ENCODE measurements around the gene PROKR1. TPM values are rescaled to one million over a fixed set of nuclear protein-coding genes. Genes with fewer than 3 reads are reported as not detected.
"Not testable (repeated sequence)": the region's sequence is repeated elsewhere in the genome, so short reads cannot be mapped to it uniquely, and the experiment has no call there.

Gene PROKR1
- total and polyA plus RNA-seq, 2 donors (not counting 1 experiment from before 2014, with no cell fraction given), result 0.01 TPM; not detected in 1

DNA sequence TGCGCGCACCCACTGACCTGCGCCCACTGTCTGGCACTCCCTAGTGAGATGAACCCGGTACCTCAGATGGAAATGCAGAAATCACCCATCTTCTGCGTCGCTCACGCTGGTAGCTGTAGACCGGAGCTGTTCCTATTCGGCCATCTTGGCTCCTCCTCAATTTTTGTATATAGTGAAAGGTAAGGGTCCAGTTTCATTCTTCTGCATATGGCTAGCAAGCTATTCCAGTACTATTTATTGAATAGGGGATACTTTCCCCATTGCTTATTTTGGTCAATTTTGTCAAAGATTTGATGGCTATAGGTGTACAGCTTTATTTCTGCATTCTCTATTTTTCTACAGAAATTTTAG, 36.5 kb downstream of the PROKR1 start:
- DNase-seq, result not testable (repeated sequence)

DNA sequence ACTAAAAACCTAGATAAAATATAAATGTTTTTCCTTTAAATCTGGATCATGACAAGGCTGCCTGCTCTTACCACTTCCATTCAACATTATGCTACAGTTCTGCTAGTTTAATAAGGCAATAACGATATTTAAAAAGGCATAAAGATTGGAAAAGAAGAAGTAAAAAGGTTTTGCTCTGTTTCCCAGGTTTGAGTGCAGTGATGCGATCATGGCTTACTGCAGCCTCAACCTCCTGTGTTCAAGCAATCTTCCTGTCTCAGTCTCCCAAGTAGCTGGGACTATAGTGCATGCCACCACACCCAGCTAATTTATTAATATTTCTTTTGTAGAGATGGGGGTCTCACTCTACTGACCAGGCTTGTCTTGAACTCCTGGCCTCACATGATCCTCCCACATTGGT, 40.8 kb downstream of the PROKR1 start:
- intact Hi-C loops (cut with micrococcal nuclease), result no loop called here
- H3K27ac Mint-ChIP-seq, result no peak overlapping the region
- Histone ChIP-seq H3K4me3 (ENCODE audit: control extremely low read depth in 1 of 5, extremely low read depth in 1 of 5, insufficient read depth in 1 of 5, low read depth in 2 of 5, low read length in 4 of 5) (no peak overlapping the region), H3K4me1 (ENCODE audit: control insufficient read depth in 2 of 2, insufficient read depth in 2 of 2, low read length in 2 of 2) (peaks cover 14 to 16% of the 10 kb centered on the region in 2 donors), H3K27ac (ENCODE audit: low read length in 2 of 2) (no peak overlapping the region), H3K36me3 (replicated peaks in 1 of 2; ENCODE audit: control extremely low read depth in 1 of 2, control insufficient read depth in 1 of 2, extremely low read depth in 1 of 2, insufficient read depth in 2 of 2, low read length in 1 of 2) (no peaks in the 10 kb centered on the region), H3K27me3 (replicated peaks in 1 of 4; ENCODE audit: control extremely low read depth in 1 of 4, control insufficient read depth in 3 of 4, insufficient read depth in 4 of 4, low read length in 3 of 4) (no peaks in the 10 kb centered on the region), H3K4me2 (replicated peaks; ENCODE audit: low read depth, low read length, poor library complexity, severe bottlenecking) (peak overlapping the region; percentile 32), H3K9ac (ENCODE audit: low read length) (no peak overlapping the region), H4K20me1 (ENCODE audit: control insufficient read depth, insufficient read depth, low read length, poor library complexity, severe bottlenecking) (no peaks in the 10 kb centered on the region), H3K79me2 (ENCODE audit: control insufficient read depth, insufficient read depth, low read length) (no peaks in the 10 kb centered on the region), H3K9me3 (ENCODE audit: control extremely low read depth in 1 of 3, control insufficient read depth in 2 of 3, insufficient read depth in 1 of 3, low read length in 2 of 3) (no peaks in the 10 kb centered on the region), H2AFZ (ENCODE audit: insufficient read depth, low read depth, low read length, poor library complexity, severe bottlenecking) (no peak overlapping the region)
- POLR2A ChIA-PET, result no interaction called here
- no CpG with 5 or more reads among the region's 2 CpGs for WGBS (ENCODE audit: insufficient coverage)
- H3K9me3 Mint-ChIP-seq (ENCODE audit: insufficient read depth), result no peaks in the 10 kb centered on the region
- ATAC-seq (ENCODE audit: low read depth) (peak; percentile 28), DNase-seq (peak; percentile 28)
- TF ChIP-seq, protein P1, sequence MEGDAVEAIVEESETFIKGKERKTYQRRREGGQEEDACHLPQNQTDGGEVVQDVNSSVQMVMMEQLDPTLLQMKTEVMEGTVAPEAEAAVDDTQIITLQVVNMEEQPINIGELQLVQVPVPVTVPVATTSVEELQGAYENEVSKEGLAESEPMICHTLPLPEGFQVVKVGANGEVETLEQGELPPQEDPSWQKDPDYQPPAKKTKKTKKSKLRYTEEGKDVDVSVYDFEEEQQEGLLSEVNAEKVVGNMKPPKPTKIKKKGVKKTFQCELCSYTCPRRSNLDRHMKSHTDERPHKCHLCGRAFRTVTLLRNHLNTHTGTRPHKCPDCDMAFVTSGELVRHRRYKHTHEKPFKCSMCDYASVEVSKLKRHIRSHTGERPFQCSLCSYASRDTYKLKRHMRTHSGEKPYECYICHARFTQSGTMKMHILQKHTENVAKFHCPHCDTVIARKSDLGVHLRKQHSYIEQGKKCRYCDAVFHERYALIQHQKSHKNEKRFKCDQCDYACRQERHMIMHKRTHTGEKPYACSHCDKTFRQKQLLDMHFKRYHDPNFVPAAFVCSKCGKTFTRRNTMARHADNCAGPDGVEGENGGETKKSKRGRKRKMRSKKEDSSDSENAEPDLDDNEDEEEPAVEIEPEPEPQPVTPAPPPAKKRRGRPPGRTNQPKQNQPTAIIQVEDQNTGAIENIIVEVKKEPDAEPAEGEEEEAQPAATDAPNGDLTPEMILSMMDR (IDR thresholded peaks at IDR 0.05), result no peak
- no peak for TF ChIP-seq EZH2 (IDR thresholded peaks at IDR 0.05; ENCODE audit: borderline replicate concordance, insufficient read depth, low read depth, low read length, poor library complexity, severe bottlenecking)
- no peaks in the 10 kb centered on the region for H3K27me3 Mint-ChIP-seq
- H3K4me3 Mint-ChIP-seq, result no peak overlapping the region
- H3K4me1 Mint-ChIP-seq, result peaks cover 15% of the 10 kb centered on the region
- CTCF ChIA-PET, result interaction anchor here (0.6 to 1.6 kb wide), 2 partner anchors 25 to 221 kb away, joined by 3 read pairs; no protein-coding TSS in a partner anchor

More for the DNA sequence above, 36.5 kb downstream of the PROKR1 start:
- H3K36me3 ChIP-seq (replicated peaks in 1 of 2; ENCODE audit: control extremely low read depth in 1 of 2, control insufficient read depth in 1 of 2, extremely low read depth in 1 of 2, insufficient read depth in 2 of 2, low read length in 1 of 2); H3K9me3 Mint-ChIP-seq (ENCODE audit: insufficient read depth); H2AFZ ChIP-seq (ENCODE audit: insufficient read depth, low read depth, low read length, poor library complexity, severe bottlenecking); H3K27me3 ChIP-seq (replicated peaks in 1 of 4; ENCODE audit: control extremely low read depth in 1 of 4, control insufficient read depth in 3 of 4, insufficient read depth in 4 of 4, low read length in 3 of 4); ATAC-seq (ENCODE audit: low read depth); H3K9me3 ChIP-seq (ENCODE audit: control extremely low read depth in 1 of 3, control insufficient read depth in 2 of 3, insufficient read depth in 1 of 3, low read length in 2 of 3); H3K4me1 Mint-ChIP-seq; H3K27ac ChIP-seq (ENCODE audit: low read length in 2 of 2); H4K20me1 ChIP-seq (ENCODE audit: control insufficient read depth, insufficient read depth, low read length, poor library complexity, severe bottlenecking); intact Hi-C loops (cut with micrococcal nuclease); H3K4me3 Mint-ChIP-seq; H3K9ac ChIP-seq (ENCODE audit: low read length); POLR2A ChIA-PET; H3K27me3 Mint-ChIP-seq; CTCF ChIA-PET; H3K79me2 ChIP-seq (ENCODE audit: control insufficient read depth, insufficient read depth, low read length): not testable (repeated sequence)
- H3K4me2 ChIP-seq (replicated peaks; ENCODE audit: low read depth, low read length, poor library complexity, severe bottlenecking), result peak overlapping the region; percentile 20
- peak overlapping the region in 1 of 5 experiments; percentile 7 for H3K4me3 ChIP-seq (ENCODE audit: control extremely low read depth in 1 of 5, extremely low read depth in 1 of 5, insufficient read depth in 1 of 5, low read depth in 2 of 5, low read length in 4 of 5)
- H3K27ac Mint-ChIP-seq, result peak overlapping the region; percentile 50
- H3K4me1 ChIP-seq (ENCODE audit: control insufficient read depth in 2 of 2, insufficient read depth in 2 of 2, low read length in 2 of 2), result peaks cover 8 to 11% of the 10 kb centered on the region in 2 donors
- 80% methylated on average over 2 of the region's 9 CpGs for WGBS (ENCODE audit: insufficient coverage)

Data from B cell (primary cell).